NCI-H1105 treated with DMSO at 0.1 percent for 48 hours (cell line): ENCODE measurements around the gene MMP20.

ENCODE experiments used
- DNase-seq: peaks from one replicate; lab custom pipeline; 2025; lab: John Stamatoyannopoulos, UW

The MMP20 gene

GRCh38 chr11:102591160-102591718 is 33.9 kb downstream of the MMP20 start:
- no peak for DNase-seq

- no peak for DNase-seq
Observed at GRCh38 chr11:102590276-102591049, 34.7 kb downstream of the MMP20 start.

- no peak for DNase-seq
Observed at GRCh38 chr11:102589047-102589459, 36.1 kb downstream of the MMP20 start.

- no peak for DNase-seq
Observed at GRCh38 chr11:102587722-102588121, 37.4 kb downstream of the MMP20 start.

- DNase-seq = no peak
Observed at GRCh38 chr11:102583141-102583873, 41.8 kb downstream of the MMP20 start.

GRCh38 chr11:102582140-102582539 is 43.0 kb downstream of the MMP20 start:
- DNase-seq = no peak

- no peak for DNase-seq
Observed at GRCh38 chr11:102581066-102581465, 44.1 kb downstream of the MMP20 start.

GRCh38 chr11:102580185-102580951 is 44.8 kb downstream of the MMP20 start:
- DNase-seq = no peak

- no peak for DNase-seq
Observed at GRCh38 chr11:102577723-102578122, 47.4 kb downstream of the MMP20 start.

- DNase-seq = no peak
Observed at GRCh38 chr11:102577182-102577581, 48.0 kb downstream of the MMP20 start.

GRCh38 chr11:102576350-102576749 is 48.8 kb downstream of the MMP20 start:
- DNase-seq = no peak

GRCh38 chr11:102575012-102575411 is 50.1 kb downstream of the MMP20 start:
- DNase-seq = no peak

- no peak for DNase-seq
Observed at GRCh38 chr11:102573851-102574250, 51.3 kb downstream of the MMP20 start.

GRCh38 chr11:102572554-102573220 is 52.4 kb downstream of the MMP20 start:
- DNase-seq = no peak

GRCh38 chr11:102568851-102569250 is 56.3 kb downstream of the MMP20 start:
- no peak for DNase-seq

GRCh38 chr11:102566112-102566511 is 59.0 kb downstream of the MMP20 start:
- DNase-seq = no peak

- DNase-seq = no peak
Observed at GRCh38 chr11:102564110-102564509, 61.0 kb downstream of the MMP20 start.

GRCh38 chr11:102561636-102562035 is 63.5 kb downstream of the MMP20 start:
- no peak for DNase-seq

GRCh38 chr11:102560555-102561011 is 64.5 kb downstream of the MMP20 start:
- DNase-seq = no peak

GRCh38 chr11:102559839-102560238 is 65.3 kb downstream of the MMP20 start:
- DNase-seq = no peak

GRCh38 chr11:102555091-102555490 is 70.0 kb downstream of the MMP20 start:
- DNase-seq = no peak

GRCh38 chr11:102553835-102554282 is 71.3 kb downstream of the MMP20 start:
- DNase-seq = no peak
